Activated CD4-positive, alpha-beta T cell treated with anti-CD3 and anti-CD28 coated beads, Interleukin-2, amount 50 U/mL, for 1 hour (primary cell): ENCODE data around the gene SCRT2.
"Not testable (repeated sequence)": the region's sequence is repeated elsewhere in the genome, so short reads cannot be mapped to it uniquely, and the experiment has no call there.

Experiments
- DNase-seq: peaks from one replicate; pipeline ENCODE4 v3.0.0-alpha.2; 2020

The SCRT2 gene

GRCh38 chr20:675453-676314 lies at the start of gene SCRT2:
Gene SCRT2, minus strand, starts transcription at chr20:675802. Its CDS starts 201 bp downstream, at chr20:675601.
- peak; percentile 65 for DNase-seq

- not testable (repeated sequence) for DNase-seq
These were observed 49.2 kb upstream of the SCRT2 start for GRCh38 chr20:724797-725196.

GRCh38 chr20:723756-724155 lies 48.2 kb upstream of the SCRT2 start:
- DNase-seq, result no peak

- no peak for DNase-seq
These were observed 47.4 kb upstream of the SCRT2 start for GRCh38 chr20:722822-723644.

- DNase-seq, result no peak
These were observed 46.3 kb upstream of the SCRT2 start for GRCh38 chr20:721876-722275.

- DNase-seq, result no peak
These were observed 44.2 kb upstream of the SCRT2 start for GRCh38 chr20:719816-720215.

GRCh38 chr20:719068-719467 lies 43.5 kb upstream of the SCRT2 start:
- DNase-seq, result no peak

- DNase-seq, result no peak
These were observed 42.2 kb upstream of the SCRT2 start for GRCh38 chr20:717832-718231.

- no peak for DNase-seq
These were observed 41.7 kb upstream of the SCRT2 start for GRCh38 chr20:717271-717670.

- DNase-seq, result no peak
These were observed 38.9 kb upstream of the SCRT2 start for GRCh38 chr20:714453-714852.

- DNase-seq, result no peak
These were observed 36.0 kb upstream of the SCRT2 start for GRCh38 chr20:711576-711975.

- DNase-seq, result no peak
These were observed 35.3 kb upstream of the SCRT2 start for GRCh38 chr20:710780-711450.

- no peak for DNase-seq
These were observed 34.6 kb upstream of the SCRT2 start for GRCh38 chr20:709991-710779.

GRCh38 chr20:709423-709822 lies 33.8 kb upstream of the SCRT2 start:
- no peak for DNase-seq

- no peak for DNase-seq
These were observed 33.4 kb upstream of the SCRT2 start for GRCh38 chr20:708956-709355.

GRCh38 chr20:707451-708110 lies 32.0 kb upstream of the SCRT2 start:
- no peak for DNase-seq

GRCh38 chr20:706366-706885 lies 30.8 kb upstream of the SCRT2 start:
- no peak for DNase-seq

- DNase-seq, result no peak
These were observed 29.1 kb upstream of the SCRT2 start for GRCh38 chr20:704726-705125.

- DNase-seq, result no peak
These were observed 27.8 kb upstream of the SCRT2 start for GRCh38 chr20:703426-703825.

- no peak for DNase-seq
These were observed 27.4 kb upstream of the SCRT2 start for GRCh38 chr20:703006-703405.

- DNase-seq, result no peak
These were observed 26.0 kb upstream of the SCRT2 start for GRCh38 chr20:701401-702129.
